ENCODE results near the gene ZNF135. TPM values are rescaled to one million over a fixed set of nuclear protein-coding genes. Genes with fewer than 3 reads are reported as not detected.

The ZNF135 gene
- total RNA-seq, 3 donors from 2014 or later = 0.27 to 0.48 (median 0.37) TPM

GRCh38 chr19:58058467-58058866 lies 615 bp upstream of the ZNF135 start:
- peaks cover 28% of the 10 kb centered on the region for H3K27me3 Mint-ChIP-seq (ENCODE audit: low read depth)
- H3K9me3 Mint-ChIP-seq = peaks cover 31% of the 10 kb centered on the region
- peaks cover 8% of the 10 kb centered on the region for H3K36me3 Mint-ChIP-seq (ENCODE audit: insufficient read depth)
- DNase-seq = no peak
- ATAC-seq = no peak
- H3K4me3 Mint-ChIP-seq = peak overlapping the region; percentile 64
- peaks cover 3% of the 10 kb centered on the region for H3K4me1 Mint-ChIP-seq (ENCODE audit: low read depth)

GRCh38 chr19:58059671-58060078 lies 593 bp downstream of the ZNF135 start:
- ATAC-seq = peak in 1 of 2 donors; percentile 16
- peaks cover 11% of the 10 kb centered on the region for H3K36me3 Mint-ChIP-seq (ENCODE audit: insufficient read depth)
- H3K4me3 Mint-ChIP-seq = no peak overlapping the region
- DNase-seq = no peak
- H3K4me1 Mint-ChIP-seq (ENCODE audit: low read depth) = peaks cover 3% of the 10 kb centered on the region
- H3K9me3 Mint-ChIP-seq = peaks cover 35% of the 10 kb centered on the region
- H3K27me3 Mint-ChIP-seq (ENCODE audit: low read depth) = peaks cover 28% of the 10 kb centered on the region

- no peak overlapping the region for H3K4me3 Mint-ChIP-seq
- ATAC-seq (no peak), DNase-seq (no peak)
- peaks cover 11% of the 10 kb centered on the region for H3K36me3 Mint-ChIP-seq (ENCODE audit: insufficient read depth)
- peaks cover 27% of the 10 kb centered on the region for H3K27me3 Mint-ChIP-seq (ENCODE audit: low read depth)
- peaks cover 38% of the 10 kb centered on the region for H3K9me3 Mint-ChIP-seq
- H3K4me1 Mint-ChIP-seq (ENCODE audit: low read depth) = peaks cover 3% of the 10 kb centered on the region
Measured at GRCh38 chr19:58060231-58060630, 1.1 kb downstream of the ZNF135 start.

- Mint-ChIP-seq H3K27me3 (ENCODE audit: low read depth) (peaks cover 8% of the 10 kb centered on the region), H3K36me3 (ENCODE audit: insufficient read depth) (peaks cover 15% of the 10 kb centered on the region)
Measured at GRCh38 chr19:58063712-58064111, 4.6 kb downstream of the ZNF135 start.

GRCh38 chr19:58067240-58067912 lies 8.3 kb downstream of the ZNF135 start:
- H3K36me3 Mint-ChIP-seq (ENCODE audit: insufficient read depth) = peaks cover 18% of the 10 kb centered on the region
- ATAC-seq (no peak), DNase-seq (no peak)
- no peaks in the 10 kb centered on the region for H3K4me1 Mint-ChIP-seq (ENCODE audit: low read depth)
- peaks cover 62% of the 10 kb centered on the region for H3K9me3 Mint-ChIP-seq
- no peak overlapping the region for H3K4me3 Mint-ChIP-seq
- H3K27me3 Mint-ChIP-seq (ENCODE audit: low read depth) = no peaks in the 10 kb centered on the region

More at GRCh38 chr19:58063712-58064111, 4.6 kb downstream of the ZNF135 start:
- peaks cover 60% of the 10 kb centered on the region for H3K9me3 Mint-ChIP-seq
- no peak for ATAC-seq
- peaks cover 3% of the 10 kb centered on the region for H3K4me1 Mint-ChIP-seq (ENCODE audit: low read depth)
- H3K4me3 Mint-ChIP-seq = no peak overlapping the region
- no peak for DNase-seq

GRCh38 chr19:58079792-58080191 lies 20.7 kb downstream of the ZNF135 start:
- Mint-ChIP-seq H3K27me3 (ENCODE audit: low read depth) (no peaks in the 10 kb centered on the region), H3K4me3 (no peak overlapping the region)

GRCh38 chr19:58083021-58083420 lies 23.9 kb downstream of the ZNF135 start:
- Mint-ChIP-seq H3K9me3 (peaks cover 26% of the 10 kb centered on the region), H3K4me1 (ENCODE audit: low read depth) (no peaks in the 10 kb centered on the region), H3K27me3 (ENCODE audit: low read depth) (no peaks in the 10 kb centered on the region), H3K36me3 (ENCODE audit: insufficient read depth) (peaks cover 16% of the 10 kb centered on the region), H3K4me3 (no peak overlapping the region)
- ATAC-seq = no peak
- DNase-seq = no peak

More at GRCh38 chr19:58079792-58080191, 20.7 kb downstream of the ZNF135 start:
- H3K4me1 Mint-ChIP-seq (ENCODE audit: low read depth) = no peaks in the 10 kb centered on the region
- DNase-seq = no peak
- no peak for ATAC-seq
- H3K9me3 Mint-ChIP-seq = peaks cover 32% of the 10 kb centered on the region
- peaks cover 11% of the 10 kb centered on the region for H3K36me3 Mint-ChIP-seq (ENCODE audit: insufficient read depth)

GRCh38 chr19:58084596-58085347 lies 25.7 kb downstream of the ZNF135 start:
- H3K27me3 Mint-ChIP-seq (ENCODE audit: low read depth) = no peaks in the 10 kb centered on the region
- peaks cover 16% of the 10 kb centered on the region for H3K36me3 Mint-ChIP-seq (ENCODE audit: insufficient read depth)
- H3K9me3 Mint-ChIP-seq = peaks cover 22% of the 10 kb centered on the region
- no peak overlapping the region for H3K4me3 Mint-ChIP-seq
- ATAC-seq (no peak), DNase-seq (no peak)
- no peaks in the 10 kb centered on the region for H3K4me1 Mint-ChIP-seq (ENCODE audit: low read depth)

GRCh38 chr19:58085348-58085875 lies 26.3 kb downstream of the ZNF135 start:
- no peak for ATAC-seq
- no peaks in the 10 kb centered on the region for H3K4me1 Mint-ChIP-seq (ENCODE audit: low read depth)
- H3K36me3 Mint-ChIP-seq (ENCODE audit: insufficient read depth) = peaks cover 15% of the 10 kb centered on the region

GRCh38 chr19:58086825-58087710 lies 28.0 kb downstream of the ZNF135 start:
- Mint-ChIP-seq H3K36me3 (ENCODE audit: insufficient read depth) (peaks cover 11% of the 10 kb centered on the region), H3K9me3 (peaks cover 8% of the 10 kb centered on the region), H3K27me3 (ENCODE audit: low read depth) (no peaks in the 10 kb centered on the region), H3K4me1 (ENCODE audit: low read depth) (no peaks in the 10 kb centered on the region), H3K4me3 (no peak overlapping the region)
- ATAC-seq (no peak), DNase-seq (no peak)

More at GRCh38 chr19:58085348-58085875, 26.3 kb downstream of the ZNF135 start:
- H3K4me3 Mint-ChIP-seq = no peak overlapping the region
- H3K9me3 Mint-ChIP-seq = peaks cover 17% of the 10 kb centered on the region
- H3K27me3 Mint-ChIP-seq (ENCODE audit: low read depth) = no peaks in the 10 kb centered on the region
- no peak for DNase-seq

GRCh38 chr19:58088521-58089052 lies 29.5 kb downstream of the ZNF135 start:
- Mint-ChIP-seq H3K36me3 (ENCODE audit: insufficient read depth) (peaks cover 15% of the 10 kb centered on the region), H3K4me3 (no peak overlapping the region)
- ATAC-seq = no peak

GRCh38 chr19:58089846-58090245 lies 30.8 kb downstream of the ZNF135 start:
- Mint-ChIP-seq H3K36me3 (ENCODE audit: insufficient read depth) (peaks cover 12% of the 10 kb centered on the region), H3K4me3 (no peak overlapping the region)

More at GRCh38 chr19:58088521-58089052, 29.5 kb downstream of the ZNF135 start:
- no peaks in the 10 kb centered on the region for H3K4me1 Mint-ChIP-seq (ENCODE audit: low read depth)
- no peaks in the 10 kb centered on the region for H3K27me3 Mint-ChIP-seq (ENCODE audit: low read depth)
- peaks cover 12% of the 10 kb centered on the region for H3K9me3 Mint-ChIP-seq
- DNase-seq = no peak

GRCh38 chr19:58091251-58091995 lies 32.3 kb downstream of the ZNF135 start:
- DNase-seq (no peak), ATAC-seq (no peak)
- H3K4me1 Mint-ChIP-seq (ENCODE audit: low read depth) = no peaks in the 10 kb centered on the region
- peaks cover 13% of the 10 kb centered on the region for H3K9me3 Mint-ChIP-seq
- no peaks in the 10 kb centered on the region for H3K27me3 Mint-ChIP-seq (ENCODE audit: low read depth)
- no peak overlapping the region for H3K4me3 Mint-ChIP-seq
- H3K36me3 Mint-ChIP-seq (ENCODE audit: insufficient read depth) = peaks cover 14% of the 10 kb centered on the region

More at GRCh38 chr19:58089846-58090245, 30.8 kb downstream of the ZNF135 start:
- DNase-seq = no peak
- no peaks in the 10 kb centered on the region for H3K4me1 Mint-ChIP-seq (ENCODE audit: low read depth)
- no peak for ATAC-seq
- H3K27me3 Mint-ChIP-seq (ENCODE audit: low read depth) = no peaks in the 10 kb centered on the region
- peaks cover 9% of the 10 kb centered on the region for H3K9me3 Mint-ChIP-seq

Data from activated T-cell treated with anti-CD3 and anti-CD28 coated beads, Interleukin-2, amount 50 U/mL, for 4 hours (primary cell).